ENCODE measurements around the gene THAP10.
"Not testable (repeated sequence)": the region's sequence is repeated elsewhere in the genome, so short reads cannot be mapped to it uniquely, and the experiment has no call there.

THAP10 gene

GRCh38 chr15:70876011-70876410 is 16.2 kb downstream of the THAP10 start:
- DNase-seq: no peak

- peak; percentile 65 for DNase-seq
Measured at GRCh38 chr15:70875001-70875782, 17.0 kb downstream of the THAP10 start.

DNA sequence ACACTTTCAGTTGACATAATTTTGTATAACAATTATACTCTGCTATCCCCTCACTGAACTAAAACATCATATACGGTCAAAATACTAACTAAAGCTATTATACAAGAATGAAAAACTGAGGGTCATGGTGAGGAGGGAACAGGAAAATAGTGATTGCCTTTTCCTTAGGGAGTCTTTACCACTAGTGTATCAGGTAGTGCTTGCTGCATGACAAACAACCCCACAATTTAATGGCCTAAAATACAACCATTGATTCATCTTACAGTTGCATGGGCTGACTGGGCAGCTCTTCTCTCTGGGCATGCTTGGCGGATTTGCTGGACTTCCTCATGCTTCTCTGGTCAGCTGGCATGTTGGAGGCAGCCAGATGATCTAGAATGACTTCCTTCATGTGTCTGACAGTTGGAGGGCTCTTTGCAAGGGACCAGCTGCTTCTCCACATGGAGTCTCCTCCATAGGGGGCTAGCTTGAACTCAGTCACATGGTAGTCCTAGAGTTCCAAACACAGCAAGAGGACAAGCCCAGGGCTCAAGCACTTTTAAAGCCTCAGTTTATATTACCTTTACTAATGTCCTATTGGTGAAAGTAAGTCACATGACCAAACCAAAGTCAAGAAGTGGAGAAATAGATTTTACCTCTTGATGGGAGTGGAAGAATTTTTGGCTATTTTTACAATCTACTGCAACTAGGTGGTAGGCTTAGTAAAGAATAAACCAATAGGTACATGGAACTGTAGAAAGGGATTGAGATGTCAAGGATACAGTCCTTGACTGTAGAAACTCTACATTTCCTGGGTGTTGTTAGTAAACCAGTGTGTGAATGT is 18.8 kb downstream of the THAP10 start:
- no peak for DNase-seq

DNA sequence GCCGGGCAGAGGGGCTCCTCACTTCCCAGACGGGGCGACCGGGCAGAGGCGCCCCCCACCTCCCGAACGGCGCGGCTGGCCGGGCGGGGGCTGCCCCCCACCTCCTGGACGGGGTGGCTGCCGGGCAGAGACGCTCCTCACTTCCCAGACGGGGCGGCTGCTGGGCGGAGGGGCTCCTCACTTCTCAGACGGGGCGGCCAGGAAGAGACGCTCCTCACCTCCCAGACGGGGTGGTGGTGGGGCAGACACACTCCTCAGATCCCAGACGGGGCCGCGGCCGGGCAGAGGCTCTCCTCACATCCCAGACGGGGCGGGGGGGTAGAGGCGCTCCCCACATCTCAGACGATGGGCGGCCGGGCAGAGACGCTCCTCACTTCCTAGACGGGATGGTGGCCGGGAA is 20.7 kb downstream of the THAP10 start:
- not testable (repeated sequence) for DNase-seq

DNA sequence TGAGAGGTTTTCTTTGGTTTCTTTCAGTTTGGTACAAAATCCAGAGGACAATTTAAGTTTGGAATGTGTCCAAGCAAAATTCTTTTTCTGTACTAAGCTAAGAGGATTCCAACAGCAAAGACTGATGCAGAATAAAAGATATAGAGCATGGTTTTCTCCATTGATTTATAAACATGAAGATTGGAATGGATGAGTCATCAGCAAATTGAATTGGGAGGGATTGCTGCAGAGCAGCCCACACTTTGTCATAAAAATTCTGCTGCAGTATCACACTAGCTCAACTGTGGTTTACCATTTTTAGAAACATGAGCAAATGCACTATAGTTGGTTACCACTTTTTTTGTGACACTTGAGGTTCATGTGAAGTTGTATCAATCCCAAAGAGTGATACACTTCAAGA is 22.2 kb downstream of the THAP10 start:
- peak; percentile 83 for DNase-seq

- no peak for DNase-seq
Measured at GRCh38 chr15:70869346-70869745, 22.9 kb downstream of the THAP10 start.

- peak; percentile 65 for DNase-seq
Measured at GRCh38 chr15:70867911-70868467, 24.2 kb downstream of the THAP10 start.

DNA sequence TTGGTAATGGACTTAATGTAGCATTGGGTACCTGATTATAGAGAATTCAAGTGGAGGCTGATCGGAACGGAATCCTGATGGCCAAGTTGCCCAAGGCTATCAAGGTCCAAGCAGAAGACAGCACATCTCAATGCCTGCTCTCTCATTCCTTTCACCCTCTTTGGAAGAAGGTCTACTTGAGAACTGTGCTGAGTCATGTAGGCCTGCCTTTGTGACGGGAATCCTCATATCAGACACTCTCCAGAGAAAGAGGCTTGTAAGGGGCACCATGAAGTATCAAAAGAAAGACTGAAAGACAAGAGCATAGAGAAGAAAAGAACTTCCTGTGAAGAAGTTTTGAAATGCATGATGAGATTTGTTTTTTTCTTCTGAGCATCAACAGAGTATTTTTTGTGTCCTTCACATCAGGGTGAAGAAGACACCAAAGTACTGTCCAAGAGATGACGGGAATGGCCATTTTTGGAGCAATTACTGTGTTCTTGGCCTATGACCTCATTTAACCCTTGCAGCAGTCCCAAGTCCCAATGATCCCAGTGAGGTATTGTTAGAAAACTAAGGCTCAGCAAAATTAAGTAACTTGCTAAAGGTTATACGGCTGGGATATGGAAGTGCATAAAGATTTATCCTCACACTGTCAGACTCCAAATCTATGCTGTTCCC is 25.1 kb downstream of the THAP10 start:
- DNase-seq: no peak

DNA sequence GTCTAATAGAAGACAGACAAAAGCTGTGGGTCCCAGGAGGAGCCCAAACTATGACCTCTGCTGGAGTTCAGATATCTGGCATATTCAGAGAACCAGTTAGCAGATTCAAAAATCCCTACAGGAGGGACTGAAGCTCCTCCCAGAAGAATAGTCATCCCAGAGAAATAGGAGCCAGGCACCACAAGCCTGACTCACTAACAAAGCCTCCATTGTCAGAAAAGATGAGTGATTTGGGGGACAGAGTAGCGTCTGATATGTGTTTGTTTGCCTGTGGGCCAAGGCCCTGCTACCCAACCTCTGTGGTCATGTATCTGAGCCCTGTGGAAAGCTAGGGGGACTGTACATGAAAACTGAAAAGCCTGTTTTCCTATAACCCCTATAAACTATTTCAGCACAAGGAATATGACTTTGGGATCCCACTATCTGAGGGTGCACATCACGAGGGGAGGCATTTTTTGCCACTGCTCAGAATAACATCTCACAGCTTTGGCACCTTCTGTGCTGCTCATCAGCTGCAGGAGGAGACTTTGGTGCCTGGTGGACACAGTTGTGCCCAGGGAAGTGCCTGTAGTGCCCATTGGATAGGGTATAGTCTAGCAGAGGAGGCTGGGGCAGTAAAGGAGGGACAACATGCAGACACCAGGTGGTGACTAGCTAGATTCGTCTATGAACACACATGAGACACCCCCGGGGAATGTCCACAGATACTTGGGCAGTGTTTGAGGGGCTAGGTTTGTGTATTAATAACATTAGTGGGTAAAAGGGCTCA is 28.6 kb downstream of the THAP10 start:
- peak; percentile 83 for DNase-seq

- DNase-seq: no peak
Measured at GRCh38 chr15:70859998-70860397, 32.2 kb downstream of the THAP10 start.

DNA sequence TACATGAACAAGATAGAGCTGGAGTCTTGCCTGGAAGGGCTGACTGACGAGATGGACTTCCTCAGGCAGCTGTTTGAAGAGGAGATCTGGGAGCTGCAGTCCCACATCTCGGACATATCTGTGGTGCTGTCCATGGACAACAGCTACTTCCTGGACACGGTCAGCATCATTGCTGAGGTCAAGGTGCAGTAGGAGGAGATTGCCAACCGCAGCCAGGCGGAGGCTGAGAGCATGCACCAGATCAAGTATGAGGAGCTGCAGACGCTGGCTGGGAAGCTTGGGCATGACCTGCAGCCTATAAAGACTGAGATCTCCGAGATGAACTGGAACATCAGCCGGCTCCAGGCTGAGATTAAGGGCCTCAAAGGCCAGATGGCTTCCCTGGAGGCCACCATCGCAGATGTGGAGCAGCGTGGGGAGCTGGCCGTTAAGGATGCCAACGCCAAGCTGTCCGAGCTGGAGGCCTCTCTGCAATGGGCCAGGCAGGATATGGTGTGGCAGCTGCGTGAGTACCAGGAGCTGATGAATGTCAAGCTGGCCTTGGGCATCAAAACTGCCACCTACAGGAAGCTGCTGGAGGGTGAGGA is 32.8 kb downstream of the THAP10 start:
- no peak for DNase-seq

- DNase-seq: not testable (repeated sequence)
Measured at GRCh38 chr15:70858614-70859321, 33.5 kb downstream of the THAP10 start.

- no peak for DNase-seq
Measured at GRCh38 chr15:70857562-70858285, 34.5 kb downstream of the THAP10 start.

DNA sequence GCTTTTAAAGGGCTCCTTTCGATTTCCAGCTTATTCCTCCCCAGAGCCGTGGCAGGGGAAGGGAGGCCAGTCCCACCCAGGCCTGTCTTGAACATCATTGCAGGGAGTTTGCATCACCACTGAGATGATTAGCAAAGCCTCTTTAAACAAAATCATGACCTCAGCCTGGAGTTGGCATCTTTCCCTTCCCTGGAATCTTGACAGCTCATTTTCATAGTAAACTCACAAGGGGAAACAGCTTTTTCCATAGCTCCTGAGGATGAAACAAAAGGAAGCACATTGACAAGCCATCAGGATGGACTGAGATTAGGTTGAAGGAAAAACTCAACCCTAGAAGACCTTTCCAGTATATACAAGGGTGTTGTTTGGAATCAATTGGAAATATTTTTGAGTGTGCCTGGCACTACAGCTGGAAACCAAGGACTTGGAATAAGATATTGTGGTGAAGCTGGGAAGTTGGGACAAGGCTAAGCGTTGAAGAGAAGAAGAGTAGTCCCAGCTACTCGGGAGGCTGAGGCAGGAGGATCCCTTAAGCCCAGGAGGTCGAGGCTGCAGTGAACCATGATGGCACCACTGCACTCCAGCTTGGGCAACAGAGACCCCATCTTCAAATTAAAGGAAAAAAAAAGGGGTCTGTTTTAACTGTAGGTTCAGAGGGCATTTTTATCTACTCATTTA is 35.2 kb downstream of the THAP10 start:
- DNase-seq: peak; percentile 96

- DNase-seq: peak; percentile 48
Measured at GRCh38 chr15:70856177-70856883, 35.9 kb downstream of the THAP10 start.

- no peak for DNase-seq
Measured at GRCh38 chr15:70855764-70856163, 36.5 kb downstream of the THAP10 start.

DNA sequence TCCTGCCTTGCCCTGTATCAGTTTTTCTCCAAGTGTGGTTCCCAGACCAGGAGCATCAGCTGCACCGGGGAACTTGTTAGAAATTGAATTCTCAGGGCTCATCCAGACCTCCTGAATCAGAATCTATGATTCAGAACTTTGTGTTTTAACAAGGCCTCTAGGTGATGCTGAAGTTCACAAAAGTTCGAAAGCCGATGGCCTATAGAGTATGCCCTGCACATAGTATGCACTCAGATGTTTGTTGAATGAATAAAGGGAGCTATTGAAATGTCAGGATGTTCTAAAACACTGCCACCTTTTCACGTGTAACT is 37.6 kb downstream of the THAP10 start:
- DNase-seq: peak; percentile 78

DNA sequence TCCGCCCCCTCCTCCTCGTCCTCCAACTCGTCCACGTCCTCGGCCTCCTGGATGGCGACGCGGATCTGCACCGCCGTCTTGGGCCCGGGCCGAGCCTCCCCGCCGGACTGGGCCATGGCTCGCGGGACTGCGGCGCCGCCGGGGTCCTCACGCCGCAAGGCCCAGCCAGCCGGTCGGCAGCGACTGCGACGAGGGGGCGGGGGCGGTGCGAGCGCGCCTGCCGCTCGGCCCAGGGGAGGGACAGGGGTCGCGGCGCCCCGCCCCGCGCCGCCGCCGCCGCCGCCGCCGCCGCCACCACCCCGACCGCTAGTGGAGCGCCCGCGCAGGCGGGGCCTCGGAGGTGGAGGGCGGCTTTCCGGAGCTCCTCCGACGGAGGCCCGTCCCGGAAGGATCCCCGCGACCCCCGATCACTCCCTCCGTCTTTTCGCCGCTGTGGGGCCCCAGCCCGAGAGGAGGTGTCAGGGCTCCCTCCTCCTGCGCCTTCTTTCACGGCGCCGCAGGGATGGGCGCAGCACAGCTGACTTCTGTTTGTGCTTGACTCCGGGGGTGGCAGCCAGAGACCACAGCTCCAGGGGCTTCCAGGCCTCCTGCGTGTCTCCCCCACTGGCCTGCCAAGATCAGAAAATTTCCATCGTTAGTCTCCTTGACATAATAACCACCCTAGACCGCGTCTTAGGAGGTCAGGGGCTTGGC is 38.1 kb downstream of the THAP10 start, which contains the start of gene LARP6:
Gene LARP6, minus strand, starts transcription at position 185 of the 693 bp plus-strand sequence. Its CDS starts 69 bp downstream, at position 116.
- DNase-seq: peak; percentile 37

Measured in HCEC 1CT (cell line).